ENCODE results near the gene NALF2.

The NALF2 gene

DNA sequence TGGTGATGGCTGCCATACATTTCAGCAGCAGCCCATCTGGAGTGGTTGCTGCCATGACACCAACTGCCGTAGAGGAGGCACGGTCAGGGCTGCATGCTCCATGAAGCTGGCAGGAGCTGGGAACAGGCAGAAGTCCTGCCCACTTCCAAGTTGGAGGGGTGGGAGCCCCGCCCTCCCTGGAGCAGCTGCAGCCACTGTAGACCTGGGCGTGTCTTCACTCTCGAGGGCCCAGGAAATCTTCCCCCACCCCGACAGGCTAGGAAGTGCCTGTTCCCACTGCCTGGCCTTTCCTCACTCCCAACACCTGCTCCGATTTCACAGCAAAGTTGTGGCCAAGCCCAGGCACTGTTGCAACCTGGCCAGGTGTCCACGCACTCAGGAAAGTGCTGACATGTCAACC lies 42.3 kb downstream of the NALF2 start:
- TF ChIP-seq, protein P1, sequence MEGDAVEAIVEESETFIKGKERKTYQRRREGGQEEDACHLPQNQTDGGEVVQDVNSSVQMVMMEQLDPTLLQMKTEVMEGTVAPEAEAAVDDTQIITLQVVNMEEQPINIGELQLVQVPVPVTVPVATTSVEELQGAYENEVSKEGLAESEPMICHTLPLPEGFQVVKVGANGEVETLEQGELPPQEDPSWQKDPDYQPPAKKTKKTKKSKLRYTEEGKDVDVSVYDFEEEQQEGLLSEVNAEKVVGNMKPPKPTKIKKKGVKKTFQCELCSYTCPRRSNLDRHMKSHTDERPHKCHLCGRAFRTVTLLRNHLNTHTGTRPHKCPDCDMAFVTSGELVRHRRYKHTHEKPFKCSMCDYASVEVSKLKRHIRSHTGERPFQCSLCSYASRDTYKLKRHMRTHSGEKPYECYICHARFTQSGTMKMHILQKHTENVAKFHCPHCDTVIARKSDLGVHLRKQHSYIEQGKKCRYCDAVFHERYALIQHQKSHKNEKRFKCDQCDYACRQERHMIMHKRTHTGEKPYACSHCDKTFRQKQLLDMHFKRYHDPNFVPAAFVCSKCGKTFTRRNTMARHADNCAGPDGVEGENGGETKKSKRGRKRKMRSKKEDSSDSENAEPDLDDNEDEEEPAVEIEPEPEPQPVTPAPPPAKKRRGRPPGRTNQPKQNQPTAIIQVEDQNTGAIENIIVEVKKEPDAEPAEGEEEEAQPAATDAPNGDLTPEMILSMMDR (IDR thresholded peaks at IDR 0.05; ENCODE audit: insufficient read depth, missing control alignments) = no peak
- FAIRE-seq = no peak
- no peak for DNase-seq (ENCODE audit: insufficient read length, low spot score)

DNA sequence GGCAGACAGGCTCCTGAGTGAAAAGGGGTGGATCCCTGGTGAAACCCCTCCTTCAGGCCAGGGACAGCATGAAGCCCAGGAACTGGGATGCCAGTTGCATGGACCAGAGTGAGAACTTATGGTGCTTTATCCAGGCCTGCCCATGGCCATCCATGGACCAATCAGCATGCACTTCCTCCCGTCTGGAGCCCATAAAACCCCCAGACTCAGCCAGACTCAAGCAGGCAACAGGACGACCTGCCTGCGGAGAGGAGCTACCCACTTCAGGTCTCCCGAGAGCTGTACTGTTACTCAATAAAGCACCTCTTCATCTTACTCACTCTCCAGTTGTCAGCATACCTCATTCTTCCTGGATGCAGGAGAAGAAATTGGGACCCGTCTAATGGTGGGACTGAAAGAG lies 42.9 kb downstream of the NALF2 start:
- TF ChIP-seq, protein P1 (IDR thresholded peaks at IDR 0.05; ENCODE audit: insufficient read depth, missing control alignments) = no peak
- FAIRE-seq = no peak
- no peak for DNase-seq (ENCODE audit: insufficient read length, low spot score)

DNA sequence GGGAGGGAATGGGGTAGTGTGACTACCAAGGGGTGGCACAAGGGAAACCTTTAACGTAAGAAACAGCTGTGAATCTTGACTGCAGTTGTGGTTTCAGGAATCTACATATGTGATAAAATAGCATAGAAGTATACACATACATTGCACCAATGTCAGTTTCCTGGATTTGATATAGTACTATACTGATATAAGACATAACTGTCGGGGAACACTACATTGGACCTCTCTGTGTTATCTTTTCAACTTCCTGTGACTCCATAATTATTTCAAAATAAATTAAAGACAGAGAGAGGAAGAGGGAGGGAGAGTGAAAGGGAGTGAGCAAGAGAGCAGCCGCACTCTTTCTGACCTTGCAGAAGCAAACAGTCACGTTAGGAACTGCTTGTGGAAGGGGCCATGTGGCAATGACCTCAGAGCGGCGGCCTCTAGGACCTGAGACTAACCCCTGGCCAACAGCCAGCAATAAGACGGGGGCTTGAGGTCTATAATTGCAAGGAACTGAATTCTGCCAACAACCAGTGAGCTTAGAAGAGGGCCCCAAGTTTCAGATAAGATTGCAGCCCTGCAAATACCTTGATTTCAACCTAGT lies 47.4 kb downstream of the NALF2 start:
- TF ChIP-seq, protein P1 (IDR thresholded peaks at IDR 0.05; ENCODE audit: insufficient read depth, missing control alignments) = no peak
- FAIRE-seq = no peak
- DNase-seq (ENCODE audit: insufficient read length, low spot score) = no peak

DNA sequence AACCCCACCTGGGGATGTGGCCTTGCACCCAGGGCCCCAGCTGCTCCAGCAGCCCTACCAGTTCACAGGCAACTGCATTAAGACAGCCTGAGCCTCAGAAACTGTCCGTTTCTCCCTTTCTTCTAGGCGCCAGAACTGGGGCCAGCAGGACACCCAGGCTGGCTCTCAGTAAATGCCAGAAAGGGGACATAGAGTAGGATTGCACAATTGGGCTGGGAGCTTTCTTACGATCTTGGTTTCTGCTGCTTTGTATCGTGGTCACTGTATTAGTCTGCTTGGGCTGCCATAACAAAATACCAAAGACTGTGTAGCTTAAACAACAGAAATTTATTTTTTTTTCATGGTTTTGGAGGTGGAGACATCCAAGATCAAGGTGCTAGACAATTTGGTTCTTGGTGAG lies 48.4 kb downstream of the NALF2 start:
- TF ChIP-seq, protein P1 (IDR thresholded peaks at IDR 0.05; ENCODE audit: insufficient read depth, missing control alignments) = no peak
- FAIRE-seq (no peak), DNase-seq (ENCODE audit: insufficient read length, low spot score) (no peak)

All from D721Med (cell line).